NB4 (cell line): ENCODE data around the gene KCNJ3.

ENCODE experiments used
- DNase-seq: peaks from one replicate; pipeline ENCODE4 v3.0.0; 2010; ENCODE audit warnings: low read depth
- H3K4me3 ChIP-seq: one replicate; pipeline ENCODE4 v1.5.1; 2011; ENCODE audit warnings: mild to moderate bottlenecking, low read depth, low read length, moderate library complexity
- MAX ChIP-seq: IDR thresholded peaks from 2 replicates; pipeline ENCODE4 v1.6.1; 2011; ENCODE audit warnings: low read depth, low read length
- MYC ChIP-seq: IDR thresholded peaks from 2 replicates; pipeline ENCODE4 v1.6.1; 2011; ENCODE audit warnings: low read depth, low read length
- POLR2A ChIP-seq: IDR thresholded peaks from 2 replicates; pipeline ENCODE4 v1.6.1; 2011; ENCODE audit warnings: mild to moderate bottlenecking; ENCODE audit not compliant: insufficient read length; ENCODE audit errors: extremely low read depth
- TF ChIP-seq, protein P1 (sequence below): IDR thresholded peaks from one replicate; pipeline ENCODE4 v1.5.1; 2012; ENCODE audit warnings: low read depth, low read length

Gene KCNJ3

GRCh38 chr2:154707994-154708575 is 9.6 kb downstream of the KCNJ3 start:
- no peak overlapping the region for H3K4me3 ChIP-seq
- TF ChIP-seq MYC, result no peak
- DNase-seq, result no peak

DNA sequence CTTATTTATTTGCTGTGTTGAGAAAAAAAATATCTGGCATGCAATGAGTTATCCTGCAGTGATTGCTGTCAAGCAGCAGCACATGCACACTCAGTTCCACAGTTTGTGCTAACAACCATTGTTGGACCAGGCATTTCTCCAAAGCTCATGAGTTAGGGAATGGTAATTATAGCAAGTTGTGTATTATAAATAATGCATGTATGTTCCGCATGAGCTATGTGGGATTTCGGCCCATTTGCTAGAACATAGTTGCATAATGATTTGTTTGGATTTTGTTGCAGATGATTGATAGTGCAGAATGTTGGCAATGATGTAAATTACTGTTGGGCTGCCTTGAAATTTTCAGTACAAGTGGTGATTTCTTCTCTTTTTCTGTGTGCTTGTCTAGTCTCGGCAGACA is 10.7 kb downstream of the KCNJ3 start:
- DNase-seq, result no peak

GRCh38 chr2:154710078-154710477 is 11.6 kb downstream of the KCNJ3 start:
- DNase-seq, result no peak
- TF ChIP-seq MYC, result no peak
- H3K4me3 ChIP-seq, result no peak overlapping the region

More for the DNA sequence above, 10.7 kb downstream of the KCNJ3 start:
- no peak for TF ChIP-seq POLR2A
- TF ChIP-seq, protein P1, sequence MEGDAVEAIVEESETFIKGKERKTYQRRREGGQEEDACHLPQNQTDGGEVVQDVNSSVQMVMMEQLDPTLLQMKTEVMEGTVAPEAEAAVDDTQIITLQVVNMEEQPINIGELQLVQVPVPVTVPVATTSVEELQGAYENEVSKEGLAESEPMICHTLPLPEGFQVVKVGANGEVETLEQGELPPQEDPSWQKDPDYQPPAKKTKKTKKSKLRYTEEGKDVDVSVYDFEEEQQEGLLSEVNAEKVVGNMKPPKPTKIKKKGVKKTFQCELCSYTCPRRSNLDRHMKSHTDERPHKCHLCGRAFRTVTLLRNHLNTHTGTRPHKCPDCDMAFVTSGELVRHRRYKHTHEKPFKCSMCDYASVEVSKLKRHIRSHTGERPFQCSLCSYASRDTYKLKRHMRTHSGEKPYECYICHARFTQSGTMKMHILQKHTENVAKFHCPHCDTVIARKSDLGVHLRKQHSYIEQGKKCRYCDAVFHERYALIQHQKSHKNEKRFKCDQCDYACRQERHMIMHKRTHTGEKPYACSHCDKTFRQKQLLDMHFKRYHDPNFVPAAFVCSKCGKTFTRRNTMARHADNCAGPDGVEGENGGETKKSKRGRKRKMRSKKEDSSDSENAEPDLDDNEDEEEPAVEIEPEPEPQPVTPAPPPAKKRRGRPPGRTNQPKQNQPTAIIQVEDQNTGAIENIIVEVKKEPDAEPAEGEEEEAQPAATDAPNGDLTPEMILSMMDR, result no peak
- no peak for TF ChIP-seq MYC
- no peak for TF ChIP-seq MAX
- H3K4me3 ChIP-seq, result no peak overlapping the region

DNA sequence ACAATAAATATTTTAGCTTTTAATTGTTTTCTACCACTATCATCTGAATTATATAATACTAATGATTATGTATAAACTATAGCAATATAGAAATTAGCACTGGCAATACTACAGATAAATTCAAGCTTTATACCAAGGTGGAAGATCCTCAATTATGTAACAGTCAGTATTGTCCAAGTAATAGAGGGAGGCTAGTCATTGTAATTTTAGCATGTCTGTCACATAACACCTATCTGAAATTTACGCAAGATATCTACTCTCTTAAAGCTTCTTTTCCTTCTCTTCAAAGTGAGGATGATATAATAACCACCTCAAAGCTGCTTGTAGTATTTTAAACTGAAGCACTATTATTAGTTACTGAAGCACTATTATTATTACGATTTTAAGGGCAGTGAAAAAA is 12.2 kb downstream of the KCNJ3 start:
- no peak overlapping the region for H3K4me3 ChIP-seq
- no peak for DNase-seq
- TF ChIP-seq MYC, result no peak
- TF ChIP-seq, protein P1, result no peak

GRCh38 chr2:154713675-154714074 is 15.2 kb downstream of the KCNJ3 start:
- no peak for TF ChIP-seq MAX
- no peak for TF ChIP-seq MYC
- TF ChIP-seq POLR2A, result no peak
- TF ChIP-seq, protein P1, result no peak
- DNase-seq, result no peak
- no peak overlapping the region for H3K4me3 ChIP-seq

GRCh38 chr2:154720651-154721050 is 22.2 kb downstream of the KCNJ3 start:
- no peak overlapping the region for H3K4me3 ChIP-seq
- no peak for DNase-seq
- TF ChIP-seq POLR2A (no peak), MYC (no peak), MAX (no peak)
- TF ChIP-seq, protein P1, result no peak

DNA sequence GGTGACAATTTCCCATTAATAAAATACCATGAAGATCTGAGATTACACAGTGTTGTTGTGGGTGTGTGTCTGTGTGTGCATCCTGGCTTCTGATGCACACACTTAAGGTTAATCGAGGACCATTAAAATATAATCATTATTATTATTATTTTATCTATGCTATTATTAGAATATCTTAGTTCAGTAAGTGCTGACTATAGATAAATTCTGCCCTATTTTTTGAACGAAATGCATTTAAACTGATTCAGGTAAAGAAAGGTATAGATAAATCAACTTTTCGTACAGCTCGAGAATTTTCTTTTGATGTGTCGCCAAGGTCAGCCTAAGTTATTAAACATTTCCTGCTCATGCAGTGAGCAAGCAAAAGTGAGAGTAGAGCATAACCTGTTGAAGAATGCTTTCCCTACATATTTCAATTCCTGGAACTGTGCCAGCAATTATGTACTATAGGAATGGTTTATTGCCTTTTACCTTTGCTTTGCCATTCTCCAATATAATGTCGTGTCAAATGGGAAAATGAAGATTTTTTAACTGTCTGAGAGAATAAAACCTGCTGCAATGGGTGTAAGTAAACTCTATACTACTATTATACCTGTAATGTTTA is 25.8 kb downstream of the KCNJ3 start:
- no peak for DNase-seq
- no peak for TF ChIP-seq MYC
- no peak overlapping the region for H3K4me3 ChIP-seq
